Smooth muscle cell (in vitro differentiated cells): Measurements from ENCODE around the gene CFAP61. TPM values are rescaled to one million over a fixed set of nuclear protein-coding genes. Genes with fewer than 3 reads are reported as not detected.

ENCODE experiments used
- DNase-seq: peaks from one replicate; lab custom pipeline; 2025; ENCODE audit not compliant: unreplicated experiment; lab: John Stamatoyannopoulos, UW
- H2AFZ ChIP-seq: fragments of 200-600 bp; sonication (generic); 2 replicates; pipeline ENCODE4 v1.6.0; 2016; ENCODE audit warnings: antibody characterized with exemption, low read depth, mild to moderate bottlenecking
- H3F3A ChIP-seq: fragments of 200-600 bp; sonication (generic); 2 replicates; pipeline ENCODE4 v1.6.0; 2017; ENCODE audit warnings: antibody characterized with exemption, low read depth
- H3K27ac ChIP-seq: fragments of 200-600 bp; sonication (generic); 2 replicates; pipeline ENCODE4 v1.5.1; 2016; ENCODE audit warnings: low read depth, mild to moderate bottlenecking
- H3K27me3 ChIP-seq: fragments of 200-600 bp; sonication (generic); 2 replicates; pipeline ENCODE4 v1.6.1; 2016; ENCODE audit warnings: low read depth, mild to moderate bottlenecking
- H3K36me3 ChIP-seq: fragments of 200-600 bp; sonication (generic); 2 replicates; pipeline ENCODE4 v1.5.1; 2016; ENCODE audit warnings: low read depth
- H3K4me1 ChIP-seq: fragments of 200-600 bp; sonication (generic); 2 replicates; pipeline ENCODE4 v1.5.1; 2016; ENCODE audit warnings: low read depth
- H3K4me2 ChIP-seq: fragments of 200-600 bp; sonication (generic); 2 replicates; pipeline ENCODE4 v1.6.0; 2016; ENCODE audit warnings: mild to moderate bottlenecking
- H3K4me3 ChIP-seq: fragments of 200-600 bp; sonication (generic); 2 replicates; pipeline ENCODE4 v1.5.1; 2016; ENCODE audit warnings: mild to moderate bottlenecking
- H3K79me2 ChIP-seq: fragments of 200-600 bp; sonication (generic); 2 replicates; pipeline ENCODE4 v1.6.0; 2016; ENCODE audit warnings: low read depth, mild to moderate bottlenecking
- H3K9ac ChIP-seq: fragments of 200-600 bp; sonication (generic); 2 replicates; pipeline ENCODE4 v1.6.0; 2016; ENCODE audit warnings: low read depth
- H3K9me3 ChIP-seq: fragments of 200-600 bp; sonication (generic); replicated peaks from 2 replicates; pipeline ENCODE4 v1.5.1; 2016; ENCODE audit warnings: low read depth
- H4K20me1 ChIP-seq: fragments of 200-600 bp; sonication (generic); 2 replicates; pipeline ENCODE4 v1.6.0; 2016; ENCODE audit warnings: low read depth
- CTCF ChIP-seq: fragments of 200-600 bp; sonication (generic); IDR thresholded peaks from 2 replicates; pipeline ENCODE4 v1.5.1; 2017; ENCODE audit warnings: borderline replicate concordance, mild to moderate bottlenecking, antibody characterized with exemption; ENCODE audit not compliant: insufficient read depth, poor library complexity, severe bottlenecking
- WGBS: methylation state at CpG from one replicate; pipeline ENCODE4 v1.1.7; 2016; ENCODE audit warnings: low lambda C conversion rate; 5-methylcytosine and 5-hydroxymethylcytosine counted together
- polyA plus RNA-seq: library from polyadenylated mRNA; unstranded; fragments of >200 nt; fragmentation: Nextera tagmentation; extraction: Ambion mirVana; gene quantifications from 2 replicates; pipeline ENCODE4 v1.2.1, GENCODE V29; 2016
- total RNA-seq: library from RNA; depleted of rRNA; stranded (reverse); fragments of >200 nt; gene quantifications from 2 replicates; pipeline ENCODE4 v1.2.3, GENCODE V29; 2014

Gene CFAP61
- total and polyA plus RNA-seq, 2 experiments from 2014 or later = not detected

DNA sequence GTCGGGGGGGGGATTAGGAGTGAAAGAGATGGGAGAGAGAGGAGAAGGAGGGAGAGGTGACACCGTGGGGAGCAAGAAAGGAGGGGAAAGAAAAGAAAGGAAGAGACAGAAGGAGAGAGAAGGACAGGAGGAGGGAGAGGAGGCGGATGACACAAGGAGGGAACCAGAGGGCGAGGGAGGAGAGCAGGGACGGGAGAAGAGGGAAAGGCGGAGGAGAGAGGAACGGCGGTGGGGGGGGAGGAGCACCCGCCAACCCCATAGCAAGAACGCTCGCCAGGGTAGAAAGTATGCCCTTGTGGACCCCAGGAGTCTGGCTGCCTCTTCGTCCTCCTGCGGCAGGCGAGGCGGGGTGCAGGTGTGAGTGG lies 311.1 kb downstream of the CFAP61 start:
- no peak for TF ChIP-seq CTCF
- no peaks in the 10 kb centered on the region for H3K9me3 ChIP-seq
- peaks cover 96% of the 10 kb centered on the region for H3K27me3 ChIP-seq
- no peak overlapping the region for H3K27ac ChIP-seq
- no peaks in the 10 kb centered on the region for H3K79me2 ChIP-seq
- no peak for DNase-seq
- no peak overlapping the region for H3K4me3 ChIP-seq
- 0% methylated on average over 4 of the region's 15 CpGs for WGBS
- peaks cover 6% of the 10 kb centered on the region for H3K4me1 ChIP-seq
- no peaks in the 10 kb centered on the region for H3K36me3 ChIP-seq
- no peaks in the 10 kb centered on the region for H3F3A ChIP-seq
- H3K4me2 ChIP-seq = no peak overlapping the region
- no peak overlapping the region for H3K9ac ChIP-seq
- no peaks in the 10 kb centered on the region for H4K20me1 ChIP-seq
- no peak overlapping the region for H2AFZ ChIP-seq

DNA sequence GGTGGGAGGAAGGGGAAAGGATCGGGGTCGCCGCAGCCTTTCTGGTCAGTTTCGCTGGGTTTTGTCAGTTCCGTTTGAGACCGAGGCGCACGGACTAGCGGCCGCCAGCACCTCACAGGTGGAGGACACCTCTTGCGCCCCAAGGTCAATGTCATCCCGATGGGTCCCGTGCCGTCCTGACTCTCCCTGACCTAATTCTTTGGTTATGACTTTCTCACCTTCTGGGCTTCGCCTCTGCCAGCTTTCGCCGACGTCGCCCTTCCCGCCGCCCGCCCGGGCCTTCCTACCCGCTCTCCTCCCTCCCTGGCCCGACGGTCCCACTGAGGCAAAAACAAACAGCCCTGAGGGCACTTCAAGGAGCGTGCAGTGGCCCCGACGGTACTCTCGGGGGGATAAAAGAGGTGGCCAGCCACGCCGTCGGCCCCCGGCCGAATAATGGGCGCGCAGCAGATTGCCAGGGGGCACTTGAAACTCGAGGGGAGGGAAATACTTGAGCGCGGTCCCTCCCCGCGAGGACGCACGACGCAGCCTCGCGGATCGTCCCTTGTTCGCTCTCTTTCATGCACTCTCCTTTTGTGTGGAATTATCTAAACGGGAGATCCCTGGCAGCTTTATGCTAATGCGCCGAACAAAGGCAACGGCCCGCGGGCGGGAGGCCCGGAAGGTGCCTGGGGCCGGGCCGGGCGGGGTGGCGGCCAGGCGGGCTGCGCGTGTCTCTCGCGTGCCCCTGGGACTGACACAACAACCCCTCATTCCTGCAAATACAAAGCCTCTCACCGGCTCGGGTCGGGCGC lies 311.7 kb downstream of the CFAP61 start:
- TF ChIP-seq CTCF = no peak
- 1% methylated on average over 68 of the region's 70 CpGs for WGBS
- Histone ChIP-seq H3K4me3 (no peak overlapping the region), H3K9ac (no peak overlapping the region), H3K4me2 (no peak overlapping the region), H3K4me1 (peaks cover 6% of the 10 kb centered on the region), H3K79me2 (no peaks in the 10 kb centered on the region), H4K20me1 (no peaks in the 10 kb centered on the region), H3K27me3 (peaks cover 96% of the 10 kb centered on the region), H3F3A (no peaks in the 10 kb centered on the region), H3K27ac (no peak overlapping the region), H3K9me3 (no peaks in the 10 kb centered on the region), H2AFZ (no peak overlapping the region), H3K36me3 (no peaks in the 10 kb centered on the region)
- no peak for DNase-seq

- H3K4me2 ChIP-seq = no peak overlapping the region
- H3K27ac ChIP-seq = no peak overlapping the region
- no peaks in the 10 kb centered on the region for H3F3A ChIP-seq
- no peaks in the 10 kb centered on the region for H3K79me2 ChIP-seq
- H2AFZ ChIP-seq = no peak overlapping the region
- WGBS = 4% methylated on average over 70 of the region's 70 CpGs
- H3K9me3 ChIP-seq = no peaks in the 10 kb centered on the region
- H3K4me3 ChIP-seq = no peak overlapping the region
- no peak overlapping the region for H3K9ac ChIP-seq
- no peak for TF ChIP-seq CTCF
- no peaks in the 10 kb centered on the region for H4K20me1 ChIP-seq
- no peak for DNase-seq
- H3K36me3 ChIP-seq = no peaks in the 10 kb centered on the region
- peaks cover 6% of the 10 kb centered on the region for H3K4me1 ChIP-seq
- H3K27me3 ChIP-seq = peaks cover 96% of the 10 kb centered on the region
Measured at GRCh38 chr20:20364593-20365479, 312.5 kb downstream of the CFAP61 start.
